Lower leg skin (tissue), 4 donors: ENCODE data around the gene RAD52. TPM values are rescaled to one million over a fixed set of nuclear protein-coding genes. Genes with fewer than 3 reads are reported as not detected.

Experiments used
- DNase-seq, 2 donors: peaks; one replicate each; pipeline ENCODE4 v3.0.0-alpha.2; 2019; ENCODE audit warnings: low spot score in 2 of 2
- H3K4me3 ChIP-seq: fragments of 200-600 bp; sonication (generic); 2 replicates; pipeline ENCODE4 v1.5.1; 2017; ENCODE audit warnings: mild to moderate bottlenecking, low read depth; ENCODE audit not compliant: poor library complexity, severe bottlenecking
- POLR2A ChIP-seq, 2 donors: fragments of 450-650 bp; IDR thresholded peaks; one replicate each; pipeline ENCODE4 v1.6.1; 2016 to 2017; ENCODE audit warnings: antibody characterized with exemption in 2 of 2, mild to moderate bottlenecking in 1 of 2, moderate library complexity in 1 of 2
- WGBS, 2 donors: methylation state at CpG; one replicate each; pipeline ENCODE4 v1.1.5; 2018; 5-methylcytosine and 5-hydroxymethylcytosine counted together
- intact Hi-C: fragments of 100-400 bp; cut with DNase I; formaldehyde crosslinking; loops from one replicate; pipeline ENCODE4 v1.15.0; 2023; ENCODE audit warnings: low total_unique reads
- total RNA-seq, 4 donors: library from RNA; depleted of rRNA; stranded (reverse); fragments of >200 nt; gene quantifications; one replicate each; pipeline ENCODE4 v1.1.0, GENCODE V29; 2016
- TF ChIP-seq, protein P1 (sequence below), 3 donors: fragments of 450-650 bp; IDR thresholded peaks; one replicate each; pipeline ENCODE4 v1.5.1; 2016; ENCODE audit warnings: antibody characterized with exemption in 3 of 3, mild to moderate bottlenecking in 3 of 3, moderate library complexity in 2 of 3

The RAD52 gene
- total RNA-seq, 4 donors from 2014 or later, result 6.2 to 16.7 (median 12.1) TPM

GRCh38 chr12:916712-917445, 32.6 kb downstream of the RAD52 start:
- intact Hi-C loops, result no loop called here
- TF ChIP-seq, protein P1, sequence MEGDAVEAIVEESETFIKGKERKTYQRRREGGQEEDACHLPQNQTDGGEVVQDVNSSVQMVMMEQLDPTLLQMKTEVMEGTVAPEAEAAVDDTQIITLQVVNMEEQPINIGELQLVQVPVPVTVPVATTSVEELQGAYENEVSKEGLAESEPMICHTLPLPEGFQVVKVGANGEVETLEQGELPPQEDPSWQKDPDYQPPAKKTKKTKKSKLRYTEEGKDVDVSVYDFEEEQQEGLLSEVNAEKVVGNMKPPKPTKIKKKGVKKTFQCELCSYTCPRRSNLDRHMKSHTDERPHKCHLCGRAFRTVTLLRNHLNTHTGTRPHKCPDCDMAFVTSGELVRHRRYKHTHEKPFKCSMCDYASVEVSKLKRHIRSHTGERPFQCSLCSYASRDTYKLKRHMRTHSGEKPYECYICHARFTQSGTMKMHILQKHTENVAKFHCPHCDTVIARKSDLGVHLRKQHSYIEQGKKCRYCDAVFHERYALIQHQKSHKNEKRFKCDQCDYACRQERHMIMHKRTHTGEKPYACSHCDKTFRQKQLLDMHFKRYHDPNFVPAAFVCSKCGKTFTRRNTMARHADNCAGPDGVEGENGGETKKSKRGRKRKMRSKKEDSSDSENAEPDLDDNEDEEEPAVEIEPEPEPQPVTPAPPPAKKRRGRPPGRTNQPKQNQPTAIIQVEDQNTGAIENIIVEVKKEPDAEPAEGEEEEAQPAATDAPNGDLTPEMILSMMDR (IDR thresholded peaks at IDR 0.05), result no peak
- no peak for TF ChIP-seq POLR2A (IDR thresholded peaks at IDR 0.05)
- WGBS, 2 donors, result 94 to 95% methylated on average over 23 of the region's 23 CpGs
- no peak for DNase-seq
- H3K4me3 ChIP-seq, result no peak overlapping the region

- no peak for DNase-seq
- intact Hi-C loops, result no loop called here
- WGBS, 2 donors, result 94% methylated on average over 27 of the region's 27 CpGs
- TF ChIP-seq POLR2A (IDR thresholded peaks at IDR 0.05), result no peak
- TF ChIP-seq, protein P1 (IDR thresholded peaks at IDR 0.05), result no peak
- H3K4me3 ChIP-seq, result no peak overlapping the region
Observed at GRCh38 chr12:916240-916639, 33.3 kb downstream of the RAD52 start.

DNA sequence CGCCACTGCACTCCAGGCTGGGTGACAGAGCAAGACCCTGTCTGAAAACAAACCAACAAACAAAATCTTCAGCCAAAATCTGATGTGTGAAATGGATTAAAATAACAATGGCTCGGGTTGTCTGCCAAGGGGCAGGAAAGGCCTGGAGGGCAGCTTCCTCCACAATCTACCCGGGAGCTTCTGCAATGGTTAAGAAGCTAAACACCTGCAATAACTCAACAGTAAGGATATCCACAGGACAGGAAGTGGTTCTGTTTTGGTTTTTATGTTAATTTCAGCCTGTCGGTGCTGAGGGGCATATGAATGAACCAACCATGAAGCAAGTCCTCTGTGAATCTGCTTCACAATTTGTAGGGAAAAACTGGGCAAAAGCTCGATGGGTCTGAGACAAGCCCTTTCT, 34.4 kb downstream of the RAD52 start:
- DNase-seq, result no peak
- TF ChIP-seq, protein P1 (IDR thresholded peaks at IDR 0.05), result no peak
- TF ChIP-seq POLR2A (IDR thresholded peaks at IDR 0.05), result no peak
- WGBS, 2 donors, result 68 to 73% methylated on average over 5 of the region's 5 CpGs
- H3K4me3 ChIP-seq, result no peak overlapping the region
- intact Hi-C loops, result no loop called here

DNA sequence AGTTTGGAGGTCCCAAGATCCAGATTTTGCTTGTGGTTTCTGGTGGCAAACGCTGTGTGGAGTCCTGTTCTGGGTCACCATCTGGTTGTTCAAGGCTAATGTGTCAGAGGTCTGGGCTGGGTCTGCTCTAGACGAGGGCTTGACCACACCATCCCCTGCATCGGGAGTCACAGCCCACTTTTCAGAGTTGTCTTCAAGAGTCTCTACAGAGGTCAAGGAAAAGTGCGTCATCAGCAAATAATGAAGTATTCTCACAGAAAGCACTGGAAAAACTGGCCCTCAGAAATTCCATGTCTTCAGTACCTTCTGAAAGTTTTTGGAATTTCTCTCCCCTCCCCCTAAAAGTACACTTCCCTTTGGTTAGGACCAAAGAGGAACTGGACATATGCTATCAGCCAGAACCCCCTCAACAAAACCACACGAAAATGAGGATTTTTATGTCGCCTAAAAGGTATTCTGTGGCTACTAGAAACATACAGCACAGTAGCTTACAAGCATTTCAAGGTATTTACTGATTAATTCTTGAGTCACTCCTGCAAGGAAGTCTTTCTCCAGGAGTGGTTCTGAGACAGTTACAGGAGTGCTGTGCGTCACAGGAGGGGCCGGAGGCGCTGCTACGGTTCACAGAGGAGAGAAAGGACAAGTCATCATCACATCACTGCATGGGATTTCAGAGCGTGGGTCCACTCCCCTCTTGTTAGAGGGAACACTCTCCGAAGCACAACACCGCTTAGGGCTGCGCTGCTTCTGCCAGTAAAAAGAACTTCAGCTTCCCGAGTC, 35.4 kb downstream of the RAD52 start:
- no peak overlapping the region for H3K4me3 ChIP-seq
- 83 to 86% methylated on average over 15 of the region's 15 CpGs for WGBS, 2 donors
- DNase-seq, result no peak
- TF ChIP-seq, protein P1 (IDR thresholded peaks at IDR 0.05), result no peak
- no peak for TF ChIP-seq POLR2A (IDR thresholded peaks at IDR 0.05)
- intact Hi-C loops, result no loop called here

- TF ChIP-seq, protein P1 (IDR thresholded peaks at IDR 0.05), result no peak
- no peak for TF ChIP-seq POLR2A (IDR thresholded peaks at IDR 0.05)
- intact Hi-C loops, result no loop called here
- 81 to 82% methylated on average over 7 of the region's 7 CpGs for WGBS, 2 donors
Observed at GRCh38 chr12:912466-913235, 36.8 kb downstream of the RAD52 start.

More at GRCh38 chr12:912466-913235, 36.8 kb downstream of the RAD52 start:
- H3K4me3 ChIP-seq, result no peak overlapping the region
- DNase-seq, result no peak
